ENCODE data around the gene PHKB. TPM values are rescaled to one million over a fixed set of nuclear protein-coding genes. Genes with fewer than 3 reads are reported as not detected.

Gene PHKB
- total RNA-seq, 1 donor from 2014 or later = 110 TPM

DNA sequence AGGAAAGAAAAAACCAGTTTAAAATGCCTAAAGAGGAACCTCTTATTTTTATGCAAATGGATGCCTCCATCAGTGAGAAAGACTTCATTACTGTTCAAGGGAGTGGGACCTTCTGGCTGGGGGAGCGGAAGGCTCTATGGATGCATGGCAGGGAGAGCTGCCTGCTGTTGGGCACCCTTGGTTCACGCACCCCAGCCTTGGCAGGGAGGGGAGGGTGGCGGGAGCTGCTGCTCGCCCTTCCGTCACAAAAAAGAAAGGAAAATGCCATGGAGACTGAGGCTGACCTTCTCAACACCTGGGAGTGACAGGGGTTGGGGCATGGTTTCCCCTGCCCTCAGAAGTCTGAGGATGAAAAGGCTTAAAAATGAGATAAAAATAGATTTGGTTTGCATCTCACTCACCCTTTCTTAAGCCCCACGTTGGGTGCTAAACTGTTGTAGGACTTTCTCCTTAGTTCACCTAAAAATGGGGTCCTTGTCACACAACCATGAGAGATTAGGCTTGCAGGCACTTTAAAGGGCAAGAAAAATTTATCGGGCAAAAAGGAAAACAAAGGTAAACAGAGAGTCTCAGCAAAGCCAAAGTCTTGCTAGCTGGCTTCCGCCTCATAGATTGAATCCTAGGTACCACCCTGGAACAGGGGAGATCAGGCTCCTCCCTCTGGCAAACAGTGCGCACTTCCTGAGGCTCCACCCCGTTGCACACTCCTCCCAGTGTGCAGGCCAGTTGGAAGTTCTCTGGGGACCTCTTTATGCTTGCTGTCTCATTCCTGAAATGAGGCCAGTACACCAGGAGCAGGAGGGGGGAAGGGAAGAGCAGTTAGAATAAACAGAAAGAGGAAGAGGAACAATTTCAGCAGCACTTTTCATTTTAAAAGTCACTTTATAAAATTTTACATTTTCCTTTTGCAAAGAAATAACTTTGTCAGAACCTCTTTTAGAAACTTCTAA, 31.6 kb downstream of the PHKB start:
- DNase-seq = peak; percentile 53
- Mint-ChIP-seq H3K36me3 (ENCODE audit: low read depth) (peaks cover 34% of the 10 kb centered on the region), H3K27ac (peak overlapping the region; percentile 98), H3K4me3 (peak overlapping the region; percentile 89), H3K27me3 (no peaks in the 10 kb centered on the region), H3K9me3 (peaks cover 12% of the 10 kb centered on the region), H3K4me1 (peaks cover 52% of the 10 kb centered on the region)
- POLR2A ChIA-PET = interaction anchor here (0.5 to 4.7 kb wide), 12 partner anchors 13 to 519 kb away, joined by 3 to 97 read pairs (median 5); partner anchors contain the start of genes DNAJA2, ITFG1 and PHKB
- no peak for TF ChIP-seq CTCF (IDR thresholded peaks at IDR 0.05)
- intact Hi-C loops (cut with micrococcal nuclease) = loop anchor here (1.0 to 2.0 kb wide), 4 partner anchors 11 to 31 kb away; partner anchors contain the start of genes ITFG1 and PHKB
- CTCF ChIA-PET = interaction anchor here (2.4 kb wide), 1 partner anchor 31 kb away, joined by 15 read pairs; the partner anchor contains the start of genes ITFG1 and PHKB
- peak; percentile 91 for ATAC-seq (ENCODE audit: low read depth)

DNA sequence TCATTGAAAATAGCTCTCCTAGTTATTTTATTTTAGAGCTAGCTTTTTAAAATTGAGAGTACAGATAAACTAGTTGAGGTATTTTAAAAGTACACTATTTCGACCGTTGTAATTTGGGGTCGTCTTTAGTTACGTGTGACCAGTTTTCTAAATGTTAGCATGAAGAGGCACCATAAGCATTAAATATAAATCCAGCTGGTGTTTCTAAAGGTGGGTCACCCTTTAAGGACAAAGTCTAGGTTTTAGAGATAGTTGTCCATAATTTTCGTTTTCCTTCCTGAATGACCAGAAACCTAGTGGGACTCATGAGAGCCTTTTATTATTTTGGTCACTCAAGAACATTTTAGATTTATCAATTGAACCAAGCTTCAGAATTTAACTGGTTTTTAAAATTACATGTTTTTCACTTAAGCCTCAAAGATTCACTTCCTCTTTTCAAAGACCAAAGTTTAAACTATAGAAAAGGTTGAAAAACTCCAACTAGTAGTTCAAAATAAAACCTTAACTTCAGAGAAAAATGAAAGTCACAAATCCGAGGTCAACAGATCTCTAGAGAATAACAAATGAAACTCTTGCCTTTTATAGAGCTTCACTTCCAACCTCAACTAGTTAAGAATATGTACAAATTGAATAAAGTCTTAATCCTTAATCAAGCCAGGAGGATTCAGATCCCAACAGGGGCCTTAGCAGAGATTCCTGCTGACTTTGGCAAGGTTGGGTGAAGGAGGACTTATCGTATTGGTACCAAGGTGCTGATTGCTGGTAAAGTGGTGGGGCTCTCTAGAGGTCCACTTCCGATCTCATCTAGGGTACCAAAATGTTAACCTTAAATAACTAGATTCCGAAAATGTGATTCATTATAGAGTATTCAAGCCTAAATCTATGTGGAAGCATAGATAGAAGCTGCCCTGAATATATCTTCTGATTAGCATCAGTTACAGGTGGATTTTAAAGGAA, 32.5 kb downstream of the PHKB start:
- Mint-ChIP-seq H3K4me3 (peak overlapping the region; percentile 89), H3K4me1 (peaks cover 56% of the 10 kb centered on the region), H3K27me3 (no peaks in the 10 kb centered on the region), H3K9me3 (peaks cover 10% of the 10 kb centered on the region), H3K36me3 (ENCODE audit: low read depth) (peaks cover 34% of the 10 kb centered on the region), H3K27ac (peak overlapping the region; percentile 98)
- ChIA-PET POLR2A (interaction anchor here (0.6 to 4.7 kb wide), 11 partner anchors 9 to 1125 kb away, joined by 3 to 97 read pairs (median 5); partner anchors contain the start of genes ITFG1 and PHKB), CTCF (interaction anchor here (1.1 to 2.4 kb wide), 2 partner anchors 30 to 32 kb away, joined by 3 to 15 read pairs; partner anchors contain the start of genes ITFG1 and PHKB)
- ATAC-seq (ENCODE audit: low read depth) (peak; percentile 35), DNase-seq (no peak)
- intact Hi-C loops (cut with micrococcal nuclease) = loop anchor here (1.0 to 2.0 kb wide), 5 partner anchors 12 to 475 kb away; partner anchors contain the start of genes ITFG1 and PHKB
- no peak for TF ChIP-seq CTCF (IDR thresholded peaks at IDR 0.05)

DNA sequence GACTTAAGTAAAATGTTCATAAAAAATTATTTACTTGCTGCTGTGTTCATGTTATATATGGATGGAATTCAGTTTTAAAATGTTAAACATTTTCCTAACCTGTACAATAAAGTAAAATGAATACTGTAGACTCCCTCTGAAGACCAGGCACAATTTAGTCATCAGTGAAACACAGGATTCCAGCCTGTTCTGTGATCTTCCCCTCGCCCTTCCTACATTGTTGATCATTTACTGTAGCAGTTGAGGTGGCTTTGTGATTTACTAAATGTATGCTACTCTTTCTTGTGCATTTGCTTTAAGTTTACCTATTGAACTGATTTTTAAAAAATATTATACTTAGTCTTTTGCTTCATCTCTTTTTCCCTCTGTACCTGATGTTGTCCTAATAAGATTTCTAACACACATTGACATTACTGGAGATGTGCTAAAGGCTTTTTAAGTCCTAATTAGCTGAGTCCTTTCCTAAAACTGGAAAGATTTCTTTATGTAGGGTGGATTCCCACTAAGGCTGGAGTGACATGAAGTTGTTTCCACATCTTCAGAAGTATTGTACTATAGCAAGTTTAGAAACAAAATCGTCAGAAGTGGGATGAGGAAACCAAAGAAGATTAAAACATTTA, 38.1 kb downstream of the PHKB start:
- Mint-ChIP-seq H3K4me1 (peaks cover 24% of the 10 kb centered on the region), H3K36me3 (ENCODE audit: low read depth) (peaks cover 63% of the 10 kb centered on the region), H3K27me3 (no peaks in the 10 kb centered on the region), H3K4me3 (no peak overlapping the region), H3K27ac (no peak overlapping the region), H3K9me3 (no peaks in the 10 kb centered on the region)
- ATAC-seq (ENCODE audit: low read depth) (no peak), DNase-seq (no peak)
- no peak for TF ChIP-seq CTCF (IDR thresholded peaks at IDR 0.05)
- CTCF ChIA-PET = interaction anchor here (1.5 kb wide), 1 partner anchor 18 kb away, joined by 6 read pairs; no protein-coding TSS in a partner anchor
- intact Hi-C loops (cut with micrococcal nuclease) = no loop called here
- POLR2A ChIA-PET = interaction anchor here (1.2 kb wide), 1 partner anchor 36 kb away, joined by 3 read pairs; no protein-coding TSS in a partner anchor

GRCh38 chr16:47499700-47500264, 38.7 kb downstream of the PHKB start:
- Mint-ChIP-seq H3K27ac (no peak overlapping the region), H3K36me3 (ENCODE audit: low read depth) (peaks cover 69% of the 10 kb centered on the region)

More at GRCh38 chr16:47499700-47500264, 38.7 kb downstream of the PHKB start:
- Mint-ChIP-seq H3K4me1 (peaks cover 18% of the 10 kb centered on the region), H3K9me3 (no peaks in the 10 kb centered on the region), H3K27me3 (no peaks in the 10 kb centered on the region), H3K4me3 (no peak overlapping the region)
- intact Hi-C loops (cut with micrococcal nuclease) = no loop called here
- DNase-seq (no peak), ATAC-seq (ENCODE audit: low read depth) (no peak)
- ChIA-PET POLR2A (interaction anchor here (1.2 kb wide), 1 partner anchor 37 kb away, joined by 3 read pairs; no protein-coding TSS in a partner anchor), CTCF (no interaction called here)
- TF ChIP-seq CTCF (IDR thresholded peaks at IDR 0.05) = no peak
